Measurements from ENCODE around the gene MOK.

The MOK gene

GRCh38 chr14:102282751-102283465 is 22.1 kb downstream of the MOK start:
- Histone ChIP-seq H3K27me3 (replicated peaks; ENCODE audit: control insufficient read depth, insufficient read depth, low read length) (no peaks in the 10 kb centered on the region), H3K36me3 (ENCODE audit: control insufficient read depth, insufficient read depth, low read length) (no peaks in the 10 kb centered on the region), H3K4me3 (replicated peaks; ENCODE audit: low read depth, low read length) (no peak overlapping the region)
- no peak for TF ChIP-seq CTCF (IDR thresholded peaks at IDR 0.05; ENCODE audit: insufficient read depth, low read length, poor library complexity, severe bottlenecking)
- no peak for DNase-seq (ENCODE audit: extremely low read depth, insufficient read length)

- Histone ChIP-seq H3K27me3 (replicated peaks; ENCODE audit: control insufficient read depth, insufficient read depth, low read length) (no peaks in the 10 kb centered on the region), H3K4me3 (replicated peaks; ENCODE audit: low read depth, low read length) (no peak overlapping the region), H3K36me3 (ENCODE audit: control insufficient read depth, insufficient read depth, low read length) (no peaks in the 10 kb centered on the region)
- no peak for DNase-seq (ENCODE audit: extremely low read depth, insufficient read length)
- no peak for TF ChIP-seq CTCF (IDR thresholded peaks at IDR 0.05; ENCODE audit: insufficient read depth, low read length, poor library complexity, severe bottlenecking)
These were observed 24.5 kb downstream of the MOK start for GRCh38 chr14:102280376-102280962.

GRCh38 chr14:102279688-102280348 is 25.1 kb downstream of the MOK start:
- no peak for TF ChIP-seq CTCF (IDR thresholded peaks at IDR 0.05; ENCODE audit: insufficient read depth, low read length, poor library complexity, severe bottlenecking)
- Histone ChIP-seq H3K27me3 (replicated peaks; ENCODE audit: control insufficient read depth, insufficient read depth, low read length) (no peaks in the 10 kb centered on the region), H3K4me3 (replicated peaks; ENCODE audit: low read depth, low read length) (no peak overlapping the region), H3K36me3 (ENCODE audit: control insufficient read depth, insufficient read depth, low read length) (no peaks in the 10 kb centered on the region)
- peak; percentile 13 for DNase-seq (ENCODE audit: extremely low read depth, insufficient read length)

GRCh38 chr14:102279282-102279681 is 25.7 kb downstream of the MOK start:
- no peaks in the 10 kb centered on the region for H3K36me3 ChIP-seq (ENCODE audit: control insufficient read depth, insufficient read depth, low read length)
- no peak for DNase-seq (ENCODE audit: extremely low read depth, insufficient read length)
- TF ChIP-seq CTCF (IDR thresholded peaks at IDR 0.05; ENCODE audit: insufficient read depth, low read length, poor library complexity, severe bottlenecking): no peak
- no peaks in the 10 kb centered on the region for H3K27me3 ChIP-seq (replicated peaks; ENCODE audit: control insufficient read depth, insufficient read depth, low read length)
- H3K4me3 ChIP-seq (replicated peaks; ENCODE audit: low read depth, low read length): no peak overlapping the region

- TF ChIP-seq CTCF (IDR thresholded peaks at IDR 0.05; ENCODE audit: insufficient read depth, low read length, poor library complexity, severe bottlenecking): no peak
- Histone ChIP-seq H3K27me3 (replicated peaks; ENCODE audit: control insufficient read depth, insufficient read depth, low read length) (no peaks in the 10 kb centered on the region), H3K4me3 (replicated peaks; ENCODE audit: low read depth, low read length) (no peak overlapping the region), H3K36me3 (ENCODE audit: control insufficient read depth, insufficient read depth, low read length) (no peaks in the 10 kb centered on the region)
- no peak for DNase-seq (ENCODE audit: extremely low read depth, insufficient read length)
These were observed 26.4 kb downstream of the MOK start for GRCh38 chr14:102278631-102278935.

All from GM06990 (cell line).